CD4-positive, alpha-beta T cell treated with Interleukin-21 for 1 hour (primary cell): ENCODE data around the gene GEMIN4.
"Not testable (repeated sequence)": the region's sequence is repeated elsewhere in the genome, so short reads cannot be mapped to it uniquely, and the experiment has no call there.

Source experiments
- DNase-seq: peaks from one replicate; pipeline ENCODE4 v3.0.0-alpha.2; 2020

Gene GEMIN4

DNA sequence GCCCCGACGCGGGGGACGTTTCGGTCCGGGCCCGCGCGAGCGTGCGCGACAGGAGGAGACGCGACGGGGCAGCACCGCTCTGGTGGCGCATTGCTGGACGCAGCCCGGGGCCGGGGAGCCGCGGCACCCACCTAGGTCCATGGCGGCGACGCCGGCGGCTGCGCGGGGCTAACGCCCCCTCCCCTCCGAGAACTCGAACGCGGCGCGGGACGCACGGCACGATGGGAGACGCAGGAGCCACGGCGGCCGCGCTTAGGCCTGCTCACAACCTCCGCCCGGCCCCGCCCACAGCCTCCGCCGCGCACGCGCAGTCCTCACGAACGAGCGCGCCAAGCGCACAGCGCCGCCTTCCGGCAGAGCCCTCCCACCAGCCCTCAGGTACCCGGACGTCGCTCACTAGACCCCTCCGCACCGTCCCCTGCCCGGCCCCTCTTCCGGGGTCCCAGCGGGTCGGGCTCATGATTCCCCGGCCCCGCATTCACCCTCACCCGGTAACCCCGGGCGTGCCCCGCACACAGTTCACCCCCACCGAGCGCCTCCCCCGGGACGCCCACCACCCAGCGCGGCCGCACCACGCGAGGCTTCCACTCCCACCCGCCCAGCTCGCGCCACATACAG is at the start of gene GEMIN4:
GEMIN4 (minus strand) TSS at position 263 of the 618 bp plus-strand sequence; CDS start at position 141, 122 bp downstream.
- peak; percentile 96 for DNase-seq

DNA sequence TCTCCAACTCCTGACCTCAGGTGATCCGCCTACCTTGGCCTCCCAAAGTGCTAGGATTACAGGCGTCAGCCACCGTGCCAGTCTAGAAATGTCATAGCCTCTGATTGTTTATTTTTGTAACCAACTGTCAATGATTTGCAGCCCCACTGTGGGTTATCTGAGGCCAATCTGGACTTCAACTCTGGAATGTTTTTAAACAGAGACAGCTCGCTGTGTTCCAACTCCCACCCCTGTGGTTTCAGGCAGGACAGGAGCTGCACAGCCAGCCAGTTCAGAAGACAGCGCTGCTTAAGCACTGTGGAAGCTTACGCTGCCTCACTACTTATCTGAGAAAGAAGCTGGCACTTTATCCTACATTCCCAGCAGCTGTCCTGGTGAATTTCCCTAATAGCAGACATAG is 49.6 kb upstream of the GEMIN4 start:
- DNase-seq, result no peak

DNA sequence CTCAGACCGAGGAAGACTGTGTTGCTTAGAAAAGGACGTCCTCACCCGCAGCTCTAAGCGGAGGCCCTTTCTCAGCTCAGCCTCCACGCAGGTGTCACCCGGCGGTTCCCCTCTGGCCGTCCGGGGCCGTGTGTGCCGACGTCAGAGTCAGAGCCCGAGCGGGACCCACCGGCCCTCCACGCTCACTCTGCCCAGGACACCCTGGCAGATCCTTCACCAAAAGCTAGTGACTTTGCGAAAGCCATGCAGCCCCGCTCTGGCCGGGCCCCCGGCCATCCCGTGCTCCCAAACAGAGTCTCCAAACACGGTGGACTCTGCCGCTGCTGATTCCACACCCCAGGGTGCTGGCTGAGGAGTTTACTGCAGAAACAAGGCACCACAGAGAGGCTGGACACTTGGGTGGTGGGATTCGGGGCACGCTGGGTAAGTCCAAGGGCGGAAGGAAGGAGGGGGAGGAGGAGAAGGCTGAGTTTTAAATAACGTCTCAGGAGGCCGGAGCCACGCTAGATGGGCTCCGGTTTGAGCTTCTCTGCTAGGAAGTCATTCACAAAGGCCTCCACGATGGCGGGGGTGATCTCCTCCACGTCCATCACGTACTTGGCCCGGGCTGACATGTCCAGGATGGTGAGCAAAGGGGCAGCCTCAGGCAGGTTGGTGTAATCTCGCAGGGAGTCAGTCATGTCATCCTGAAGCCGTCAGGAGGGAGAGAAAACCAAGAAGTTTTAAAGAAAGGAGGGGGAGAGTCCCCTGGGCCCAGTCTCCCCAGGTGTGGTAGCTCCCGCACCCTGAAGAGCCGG is 48.6 kb upstream of the GEMIN4 start:
- no peak for DNase-seq

DNA sequence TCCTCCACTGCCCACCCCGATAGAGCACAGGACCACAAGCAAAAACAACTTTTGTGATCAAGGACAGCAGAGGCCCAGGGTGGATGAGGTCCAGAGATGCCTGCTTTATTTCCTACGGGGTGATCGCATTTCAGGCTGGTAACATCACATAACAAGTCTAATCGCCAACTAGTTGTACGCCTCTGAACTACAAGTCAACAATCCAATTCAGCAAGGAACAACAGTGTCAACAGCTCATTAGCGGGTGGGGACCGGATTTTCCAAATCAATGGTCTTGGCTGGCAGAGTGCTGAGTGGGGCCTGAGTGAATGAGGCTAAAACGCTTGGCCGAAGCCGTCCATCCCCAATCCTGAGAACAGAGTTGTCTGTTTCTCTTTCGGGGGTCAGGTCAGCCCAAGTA is 47.2 kb upstream of the GEMIN4 start:
- no peak for DNase-seq

DNA sequence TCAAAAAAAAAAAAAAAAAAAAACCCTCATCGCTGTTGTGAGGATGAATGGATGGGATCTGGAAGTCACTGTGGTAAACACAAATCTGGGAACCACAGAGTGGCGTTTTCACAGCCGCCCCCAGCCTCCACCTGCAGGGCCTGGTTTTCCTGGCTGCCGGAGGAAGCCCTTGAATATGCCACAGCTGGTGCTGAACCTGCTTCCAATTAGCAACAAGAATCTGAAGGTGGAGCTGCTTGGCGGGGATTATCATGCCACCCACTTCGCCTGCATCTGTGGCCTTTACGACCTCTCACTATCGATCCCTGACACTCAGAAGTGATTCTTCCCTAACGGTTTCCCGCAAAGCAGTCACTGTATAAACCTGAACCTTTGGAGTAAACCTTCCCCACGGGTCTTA is 46.2 kb upstream of the GEMIN4 start:
- no peak for DNase-seq

DNA sequence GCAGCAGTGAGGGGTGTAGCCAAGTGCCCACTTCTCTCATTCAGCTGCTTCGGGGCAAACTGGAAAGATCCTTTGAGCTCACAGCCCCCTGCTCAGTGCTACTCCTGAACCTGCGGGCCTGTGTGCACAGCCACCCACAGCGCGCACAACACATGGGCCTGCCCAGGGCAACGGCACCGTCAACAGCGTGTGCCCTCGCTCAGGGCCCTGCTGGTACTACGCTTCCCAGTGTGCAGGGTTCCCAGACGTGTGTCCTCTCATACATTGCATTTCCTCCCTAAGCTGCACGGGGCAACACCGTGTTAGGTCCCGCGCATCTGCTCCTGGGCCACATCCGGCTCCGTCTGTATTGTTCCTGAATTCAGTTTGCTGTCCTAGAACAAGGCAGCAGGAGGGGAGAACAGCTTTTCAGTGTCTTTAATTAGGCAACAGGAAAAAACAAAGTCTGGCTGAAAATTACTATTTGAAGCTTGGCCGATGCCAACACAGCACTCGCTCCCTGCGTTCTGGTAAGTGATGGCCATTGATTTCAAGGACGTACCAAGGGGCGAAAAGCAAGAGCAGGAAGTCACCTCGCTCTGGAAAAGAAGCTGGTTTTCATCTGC is 45.3 kb upstream of the GEMIN4 start:
- no peak for DNase-seq

DNA sequence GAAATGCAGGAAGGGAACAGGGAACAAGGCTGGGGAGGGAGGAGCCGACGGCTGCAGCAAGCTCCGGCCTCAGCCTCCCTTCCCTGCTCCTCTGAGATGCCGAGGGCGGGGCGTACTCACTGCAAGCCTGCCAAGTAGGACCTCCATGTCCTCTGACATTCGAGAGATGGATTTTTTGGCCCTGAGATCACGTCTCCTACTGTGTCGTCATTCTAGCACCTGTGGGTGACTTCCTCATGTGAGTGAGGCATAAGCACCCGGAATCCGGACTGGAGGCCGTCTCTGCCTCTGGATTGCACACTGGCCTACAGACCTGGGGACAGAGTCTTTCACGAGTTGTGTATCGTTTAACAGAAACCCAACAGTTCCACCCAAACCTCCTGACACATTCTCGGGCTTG is 44.5 kb upstream of the GEMIN4 start:
- no peak for DNase-seq

DNA sequence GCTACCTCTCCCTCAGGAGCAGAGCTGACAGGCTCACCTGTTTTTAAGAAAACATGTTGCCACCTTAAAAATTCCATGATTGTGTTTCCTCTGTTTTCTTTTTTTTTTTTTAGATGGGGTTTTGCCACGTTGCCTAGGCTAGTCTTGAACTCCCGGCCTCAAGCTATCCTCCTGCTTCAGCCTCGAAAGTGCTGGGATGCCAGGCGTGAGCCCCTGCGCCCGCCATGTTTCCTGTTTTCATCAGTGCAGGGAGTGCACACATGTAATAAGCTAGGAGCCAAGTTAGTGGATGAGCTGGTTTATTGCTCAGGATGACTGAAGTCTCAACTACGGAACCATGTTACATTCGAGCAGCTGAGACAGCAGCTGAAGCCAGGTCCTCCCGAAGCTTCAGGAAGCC is 43.7 kb upstream of the GEMIN4 start:
- DNase-seq, result no peak

DNA sequence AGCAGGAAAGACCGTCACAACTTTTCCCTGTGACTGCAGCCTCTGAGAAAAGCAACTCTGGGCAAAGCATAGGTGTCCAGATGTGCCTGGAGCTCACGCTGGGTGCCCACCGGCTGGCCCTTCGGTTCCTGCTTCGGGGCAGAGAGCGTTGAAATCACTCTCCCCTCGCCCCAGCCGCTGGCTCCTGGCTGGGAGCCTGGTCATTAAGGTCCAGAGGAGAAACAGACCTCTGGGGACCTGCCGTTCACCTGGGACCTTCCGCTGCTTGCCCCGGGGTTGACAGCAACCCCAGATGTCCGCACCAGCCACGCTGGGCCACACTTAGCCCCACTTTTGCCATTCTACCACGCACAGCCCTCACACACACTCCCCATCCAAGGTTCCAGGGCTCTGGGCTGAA is 43.2 kb upstream of the GEMIN4 start:
- no peak for DNase-seq

DNA sequence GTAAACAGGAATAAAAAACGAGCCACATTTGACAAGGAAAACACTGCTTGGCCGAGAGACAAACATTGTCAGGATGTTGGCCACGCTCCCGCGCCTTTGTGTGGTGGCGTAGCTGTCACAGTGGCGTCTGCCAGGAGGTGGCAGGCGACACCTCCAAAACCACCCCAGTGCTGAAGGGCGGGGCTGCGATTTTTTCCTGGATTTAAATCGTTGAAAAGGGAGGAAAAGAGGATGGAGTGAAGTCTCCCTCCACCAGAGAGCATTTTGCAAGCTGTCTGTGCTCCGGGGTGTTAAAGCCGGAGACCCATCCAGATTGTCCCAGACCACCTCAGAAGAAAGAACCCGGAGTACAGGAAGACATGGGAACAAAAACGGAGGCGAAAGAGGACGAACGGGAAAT is 42.8 kb upstream of the GEMIN4 start:
- peak; percentile 35 for DNase-seq

DNA sequence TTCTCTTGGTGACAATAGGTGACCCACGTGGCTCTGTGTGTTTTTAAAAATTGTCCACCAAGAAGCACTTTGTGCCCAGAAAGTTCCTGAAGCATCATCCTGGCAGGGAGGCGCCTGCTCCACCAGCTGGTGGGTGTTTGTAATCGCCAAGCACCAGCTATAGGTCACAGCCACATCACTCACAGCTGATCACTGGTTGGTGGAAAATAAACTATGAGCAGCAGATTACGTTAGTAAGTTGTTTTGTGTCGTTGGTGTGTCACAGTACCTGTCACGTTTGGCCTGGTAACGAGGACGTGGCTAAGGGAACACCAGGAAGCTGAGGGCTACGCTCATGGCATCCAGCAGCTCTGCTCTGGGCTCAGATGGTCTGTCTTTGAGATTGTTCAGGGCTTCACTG is 40.2 kb upstream of the GEMIN4 start:
- DNase-seq, result no peak

DNA sequence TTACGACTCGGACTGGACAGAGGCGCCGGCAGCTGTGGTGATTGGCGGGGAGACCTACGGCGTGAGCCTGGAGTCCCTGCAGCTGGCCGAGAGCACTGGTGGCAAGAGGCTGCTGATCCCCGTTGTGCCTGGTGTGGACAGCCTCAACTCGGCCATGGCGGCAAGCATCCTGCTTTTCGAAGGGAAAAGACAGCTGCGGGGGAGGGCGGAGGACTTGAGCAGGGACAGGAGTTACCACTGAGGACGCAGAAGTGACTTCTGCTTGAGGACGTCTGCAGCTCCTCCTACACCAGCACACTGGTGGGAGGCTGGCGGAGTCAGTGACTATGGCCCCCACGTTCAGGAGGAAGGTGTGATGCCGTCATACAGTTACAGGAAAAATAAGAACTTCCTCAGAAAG is 39.8 kb upstream of the GEMIN4 start:
- no peak for DNase-seq

DNA sequence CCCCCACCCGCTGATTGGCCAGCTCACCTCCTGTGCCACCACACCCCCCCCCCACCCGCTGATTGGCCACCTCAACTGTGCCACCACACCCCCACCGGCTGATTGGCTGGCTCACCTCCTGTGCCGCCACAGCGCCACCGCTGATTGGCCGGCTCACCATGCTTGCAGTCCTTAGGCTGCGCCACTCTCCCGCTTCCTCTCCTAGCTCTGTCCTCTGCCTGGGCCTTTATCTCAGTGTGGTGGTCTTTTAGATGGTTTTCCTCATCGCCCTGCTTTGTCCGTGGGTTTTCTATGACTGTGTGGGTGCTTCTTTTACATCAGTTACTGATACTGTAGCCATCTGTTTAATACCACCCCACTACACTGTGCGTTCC is 38.8 kb upstream of the GEMIN4 start:
- DNase-seq, result not testable (repeated sequence)

DNA sequence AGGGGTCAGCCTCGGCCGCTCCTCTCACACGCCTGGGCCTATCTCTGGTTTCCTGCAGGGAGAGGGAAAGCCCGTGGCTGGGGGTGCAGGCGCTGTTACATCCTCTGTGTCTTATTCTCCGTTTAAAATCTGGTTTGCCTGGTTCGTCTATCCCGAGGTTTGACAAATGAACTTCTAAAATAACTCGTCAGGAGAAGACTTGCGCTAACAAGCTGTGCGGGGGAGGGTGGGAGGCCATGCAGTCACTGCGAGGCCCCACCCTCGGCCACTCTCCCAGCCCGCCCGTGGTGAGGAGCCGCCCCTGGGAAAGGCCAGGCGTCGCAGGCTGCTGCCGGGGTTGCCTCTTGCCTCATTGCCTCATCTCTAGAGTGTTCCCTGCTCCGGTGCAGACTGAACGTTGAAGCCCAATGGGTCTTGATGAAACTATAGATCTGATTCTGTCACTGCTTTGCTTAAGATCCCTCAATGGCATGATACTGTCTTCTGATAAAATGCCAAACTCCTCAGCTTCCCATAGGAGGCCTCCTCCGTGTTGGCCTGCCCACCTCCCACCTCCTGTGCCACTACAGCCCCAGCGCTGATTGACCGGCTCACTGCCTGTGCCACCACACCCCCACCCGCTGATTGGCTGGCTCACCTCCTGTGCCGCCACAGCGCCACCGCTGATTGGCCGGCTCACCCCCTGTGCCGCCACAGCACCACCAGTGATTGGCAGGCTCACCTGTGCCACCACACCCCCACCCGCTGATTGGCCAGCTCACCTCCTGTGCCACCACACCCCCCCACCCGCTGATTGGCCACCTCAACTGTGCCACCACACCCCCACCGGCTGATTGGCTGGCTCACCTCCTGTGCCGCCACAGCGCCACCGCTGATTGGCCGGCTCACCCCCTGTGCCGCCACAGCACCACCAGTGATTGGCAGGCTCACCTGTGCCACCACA is 38.1 kb upstream of the GEMIN4 start:
- DNase-seq, result not testable (repeated sequence)

DNA sequence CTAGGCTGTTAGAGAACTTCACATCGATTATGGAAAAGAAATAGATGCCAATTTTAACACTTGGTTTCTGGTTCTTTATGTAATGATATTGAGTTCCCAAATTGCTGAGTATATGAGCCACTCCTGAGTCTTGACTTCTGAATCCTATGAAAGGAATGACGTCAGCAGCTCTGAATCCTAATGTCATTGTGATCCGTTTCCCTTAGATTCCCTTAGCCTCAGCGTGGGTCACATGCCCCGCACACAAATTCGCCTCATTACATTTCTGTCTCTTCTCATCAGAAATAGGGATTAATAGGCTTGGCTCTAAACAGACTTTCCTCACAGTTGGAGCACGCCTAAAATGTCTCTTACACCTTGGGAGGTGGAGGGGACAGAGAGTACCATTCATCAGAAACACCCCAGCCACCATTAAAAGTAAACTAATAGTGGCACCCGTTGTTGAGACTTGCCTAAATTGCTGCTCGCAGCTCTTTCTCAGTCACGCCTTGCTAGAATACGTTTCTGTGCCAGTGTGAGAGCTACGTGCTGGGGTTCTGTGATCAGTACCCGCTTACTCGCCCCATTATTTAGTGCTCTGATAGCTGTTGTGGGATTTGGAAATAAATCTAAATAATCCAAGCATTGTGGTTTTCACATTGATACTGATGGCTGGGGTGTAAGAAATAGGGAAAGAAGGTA is 37.2 kb upstream of the GEMIN4 start:
- DNase-seq, result no peak

DNA sequence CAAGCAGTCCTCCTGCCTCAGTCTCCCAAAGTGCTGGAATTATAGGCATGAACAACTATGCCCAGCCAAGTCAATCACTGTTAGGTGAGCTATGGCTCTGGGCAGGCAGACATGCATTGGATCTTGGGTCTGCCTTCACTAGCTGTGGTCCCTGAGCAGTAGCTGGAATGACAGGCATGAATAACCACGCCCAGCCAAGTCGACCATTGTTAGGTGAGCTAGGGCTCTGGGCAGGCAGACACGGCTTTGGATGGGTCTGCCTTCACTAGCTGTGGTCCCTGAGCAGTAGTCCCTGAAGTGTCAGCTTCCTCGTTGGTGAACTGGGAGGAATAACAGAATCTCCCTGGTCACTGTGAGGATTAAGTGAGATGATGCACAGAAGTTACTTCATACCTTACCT is 36.5 kb upstream of the GEMIN4 start:
- DNase-seq, result no peak

DNA sequence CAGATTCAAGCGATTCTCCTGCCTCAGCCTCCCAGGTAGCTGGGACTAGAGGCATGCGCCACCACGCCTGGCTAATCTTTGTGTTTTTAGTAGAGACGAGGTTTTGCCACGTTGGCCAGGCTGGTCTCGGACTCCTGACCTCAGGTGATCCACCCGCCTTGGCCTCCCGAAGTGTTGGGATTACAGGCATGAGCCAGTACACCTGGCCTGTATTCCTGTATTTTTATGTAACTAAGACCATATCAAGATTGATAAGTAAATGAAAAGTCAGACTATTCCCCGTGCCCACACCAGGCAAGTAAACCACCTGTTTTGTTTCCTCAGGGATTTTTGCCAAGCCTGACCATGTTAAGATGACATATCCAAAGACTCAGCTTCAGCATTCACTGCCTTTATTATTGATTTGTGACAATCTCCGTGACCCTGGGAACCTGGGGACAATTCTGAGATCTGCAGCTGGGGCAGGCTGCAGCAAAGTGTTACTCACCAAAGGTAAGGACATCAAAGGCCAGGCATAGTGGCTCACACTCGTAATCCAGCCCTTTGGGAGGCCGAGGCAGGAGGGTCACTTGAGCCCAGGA is 35.7 kb upstream of the GEMIN4 start:
- no peak for DNase-seq

DNA sequence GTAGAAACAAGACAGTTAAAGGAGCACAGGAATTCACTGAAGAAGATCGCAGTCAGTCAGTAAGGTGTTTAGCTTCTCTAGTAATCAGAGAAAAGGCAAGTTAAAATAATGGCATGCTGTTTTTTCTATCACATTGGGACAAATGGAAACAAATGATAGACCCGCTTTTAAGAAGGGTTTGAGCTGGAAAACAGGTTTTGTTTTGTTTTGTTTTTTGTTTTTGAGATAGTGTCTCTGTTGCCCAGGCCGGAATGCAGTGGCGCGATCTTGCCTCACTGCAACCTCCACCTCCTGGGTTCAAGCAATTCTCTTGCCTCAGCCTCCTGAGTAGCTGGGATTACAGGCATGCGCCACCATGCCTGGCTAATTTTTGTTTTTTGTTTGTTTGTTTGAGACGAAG is 33.8 kb upstream of the GEMIN4 start:
- DNase-seq, result not testable (repeated sequence)

DNA sequence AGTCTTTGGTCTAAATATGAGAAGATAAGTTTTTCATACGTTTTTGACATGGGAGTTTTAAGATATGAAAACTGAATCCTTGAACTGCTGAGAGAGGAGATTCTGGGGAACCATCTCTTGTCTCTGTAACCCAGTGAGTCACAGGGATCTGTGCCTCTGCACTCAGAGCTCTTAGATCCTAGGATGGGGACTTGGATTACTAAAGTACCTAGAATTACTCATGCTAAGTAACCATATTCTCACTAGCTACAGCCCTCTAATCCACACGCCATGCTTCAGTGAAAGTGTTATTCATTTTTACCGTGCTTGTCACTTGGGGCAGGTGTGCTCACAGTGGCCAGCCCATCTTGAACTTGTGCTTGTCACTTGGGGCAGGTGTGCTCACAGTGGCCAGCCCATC is 32.1 kb upstream of the GEMIN4 start:
- DNase-seq, result no peak

DNA sequence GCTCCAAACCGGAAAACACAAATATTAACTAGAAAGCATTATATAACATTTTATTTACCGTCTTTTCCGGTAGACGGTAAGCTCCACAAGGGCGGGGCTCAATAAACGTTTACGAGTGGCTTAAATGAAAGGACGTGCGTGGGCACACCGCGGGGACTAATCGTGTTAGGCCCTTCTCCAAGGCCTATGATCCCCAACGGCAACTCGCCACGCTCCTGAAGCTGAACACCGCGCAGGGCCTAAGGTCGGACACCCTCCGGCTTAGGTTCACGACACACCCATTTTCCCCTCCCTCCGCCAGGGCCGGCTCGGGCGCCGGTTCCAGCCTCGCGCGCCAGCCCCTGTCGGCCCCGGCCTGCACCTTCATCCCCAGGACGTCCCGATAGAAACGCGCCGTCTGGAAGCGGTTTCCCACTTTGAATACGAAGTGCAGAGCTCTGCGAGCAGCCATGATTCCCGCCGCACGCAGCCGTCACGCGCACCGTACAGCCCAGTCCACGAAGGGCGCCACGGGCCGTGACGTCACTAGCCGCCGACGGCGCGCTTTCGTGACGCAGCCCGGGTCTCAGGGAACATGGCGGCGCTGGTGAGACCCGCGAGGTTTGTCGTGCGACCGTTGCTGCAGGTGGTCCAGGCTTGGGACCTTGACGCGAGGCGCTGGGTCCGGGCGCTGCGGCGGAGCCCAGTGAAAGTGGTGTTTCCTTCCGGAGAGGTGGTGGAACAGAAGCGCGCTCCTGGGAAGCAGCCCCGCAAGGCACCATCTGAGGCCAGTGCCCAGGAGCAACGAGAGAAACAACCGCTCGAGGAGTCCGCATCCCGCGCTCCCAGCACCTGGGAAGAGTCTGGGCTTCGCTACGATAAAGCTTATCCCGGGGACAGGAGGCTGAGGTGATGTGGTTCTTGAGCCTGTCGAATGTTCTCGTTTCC is 30.0 kb upstream of the GEMIN4 start, which contains the start of the genes GLOD4 and MRM3:
GLOD4 (minus strand) TSS at position 476 of the 927 bp plus-strand sequence; CDS start at position 451, 25 bp downstream.
MRM3 (plus strand) TSS at position 549 of the 927 bp plus-strand sequence; CDS start at position 575, 26 bp downstream.
- peak; percentile 94 for DNase-seq

DNA sequence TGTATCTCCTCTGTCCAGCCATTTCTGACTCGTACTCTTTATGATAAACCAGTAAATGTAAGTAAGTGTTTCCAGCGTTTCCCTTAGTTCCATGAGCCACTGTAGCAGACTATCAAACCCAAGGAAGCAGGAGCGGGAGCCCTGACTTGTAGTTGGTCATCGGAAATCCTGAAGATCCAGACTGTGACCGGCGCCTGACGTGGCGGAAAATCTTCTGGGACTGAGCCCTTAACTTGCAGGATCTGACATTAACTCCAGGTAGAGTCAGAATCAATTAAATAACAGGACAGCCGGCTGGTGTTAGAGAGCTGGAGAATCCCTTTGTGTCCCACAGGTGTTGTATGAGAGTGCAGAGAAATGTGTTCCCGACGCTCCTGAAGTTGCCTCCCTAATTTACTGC is 26.0 kb upstream of the GEMIN4 start:
- no peak for DNase-seq
